ENCODE results near the gene GOLGA8J.

GRCh38 chr15:30038667-30039523 is 43.9 kb upstream of the GOLGA8J start:
- TF ChIP-seq CTCF (conservative IDR thresholded peaks at IDR 0.05; ENCODE audit: low read depth in 2 of 2) (no peak), NANOG (IDR thresholded peaks at IDR 0.05; ENCODE audit: borderline replicate concordance) (no peak), REST (IDR thresholded peaks at IDR 0.05; ENCODE audit: unreplicated experiment) (no peak), CREB1 (CRISPR knock-in tag; IDR thresholded peaks at IDR 0.05; ENCODE audit: low read depth) (no peak), EZH2phosphoT487 (IDR thresholded peaks at IDR 0.05; ENCODE audit: unreplicated experiment) (no peak)
